ENCODE measurements around the gene CNTNAP2.
A peak's percentile ranks its signal among the peaks of the same experiment; 100 is the strongest.
"Not testable (repeated sequence)": the region's sequence is repeated elsewhere in the genome, so short reads cannot be mapped to it uniquely, and the experiment has no call there.

The CNTNAP2 gene

GRCh38 chr7:146150153-146150552 is 33.6 kb downstream of the CNTNAP2 start:
- DNase-seq, result peak; percentile 30

GRCh38 chr7:146172112-146172511 is 55.5 kb downstream of the CNTNAP2 start:
- peak; percentile 1 for DNase-seq

- DNase-seq, result peak; percentile 27
Observed at GRCh38 chr7:146175716-146176115, 59.1 kb downstream of the CNTNAP2 start.

- no peak for DNase-seq
Observed at GRCh38 chr7:146176860-146177259, 60.3 kb downstream of the CNTNAP2 start.

- no peak for DNase-seq
Observed at GRCh38 chr7:146177301-146177700, 60.7 kb downstream of the CNTNAP2 start.

GRCh38 chr7:146185844-146186243 is 69.2 kb downstream of the CNTNAP2 start:
- DNase-seq, result peak; percentile 0

GRCh38 chr7:146191428-146191827 is 74.8 kb downstream of the CNTNAP2 start:
- DNase-seq, result not testable (repeated sequence)

- DNase-seq, result no peak
Observed at GRCh38 chr7:146201945-146202344, 85.3 kb downstream of the CNTNAP2 start.

GRCh38 chr7:146206270-146206669 is 89.7 kb downstream of the CNTNAP2 start:
- DNase-seq, result no peak

- no peak for DNase-seq
Observed at GRCh38 chr7:146208492-146208891, 91.9 kb downstream of the CNTNAP2 start.

GRCh38 chr7:146214842-146215241 is 98.2 kb downstream of the CNTNAP2 start:
- no peak for DNase-seq

- no peak for DNase-seq
Observed at GRCh38 chr7:146216396-146217041, 99.9 kb downstream of the CNTNAP2 start.

- DNase-seq, result no peak
Observed at GRCh38 chr7:146223851-146224250, 107.2 kb downstream of the CNTNAP2 start.

GRCh38 chr7:146232604-146233003 is 116.0 kb downstream of the CNTNAP2 start:
- no peak for DNase-seq

GRCh38 chr7:146235195-146235594 is 118.6 kb downstream of the CNTNAP2 start:
- no peak for DNase-seq

- DNase-seq, result no peak
Observed at GRCh38 chr7:146242661-146243060, 126.1 kb downstream of the CNTNAP2 start.

- not testable (repeated sequence) for DNase-seq
Observed at GRCh38 chr7:146247991-146248390, 131.4 kb downstream of the CNTNAP2 start.

GRCh38 chr7:146248744-146249143 is 132.1 kb downstream of the CNTNAP2 start:
- not testable (repeated sequence) for DNase-seq

GRCh38 chr7:146249272-146249671 is 132.7 kb downstream of the CNTNAP2 start:
- DNase-seq, result no peak

GRCh38 chr7:146255609-146256008 is 139.0 kb downstream of the CNTNAP2 start:
- DNase-seq, result no peak

- no peak for DNase-seq
Observed at GRCh38 chr7:146262527-146262926, 145.9 kb downstream of the CNTNAP2 start.

GRCh38 chr7:146276888-146277287 is 160.3 kb downstream of the CNTNAP2 start:
- no peak for DNase-seq

GRCh38 chr7:146285418-146285817 is 168.8 kb downstream of the CNTNAP2 start:
- DNase-seq, result no peak

- DNase-seq, result no peak
Observed at GRCh38 chr7:146290746-146291145, 174.1 kb downstream of the CNTNAP2 start.

- no peak for DNase-seq
Observed at GRCh38 chr7:146291900-146292299, 175.3 kb downstream of the CNTNAP2 start.

Data from fibroblast of skin of scalp (primary cell).